Colonic mucosa (tissue), 4 donors: Measurements from ENCODE around the gene CHPF. TPM values are rescaled to one million over a fixed set of nuclear protein-coding genes. Genes with fewer than 3 reads are reported as not detected.

Source experiments
- DNase-seq: peaks from one replicate; pipeline ENCODE4 v3.0.0-alpha.2; 2020
- H3K27ac ChIP-seq: fragments of 200-600 bp; one replicate; pipeline ENCODE4 v1.8.0; 2021
- H3K27me3 ChIP-seq: fragments of 200-600 bp; one replicate; pipeline ENCODE4 v1.8.0; 2021
- H3K36me3 ChIP-seq: fragments of 200-600 bp; one replicate; pipeline ENCODE4 v1.8.0; 2021
- H3K4me1 ChIP-seq: fragments of 200-600 bp; one replicate; pipeline ENCODE4 v1.8.0; 2021; ENCODE audit warnings: mild to moderate bottlenecking
- H3K4me3 ChIP-seq: fragments of 200-600 bp; one replicate; pipeline ENCODE4 v1.8.0; 2021
- H3K9ac ChIP-seq, 2 donors: one replicate each; pipeline ENCODE4 v1.7.0; 2013; ENCODE audit warnings: control low read depth in 2 of 2, low read depth in 2 of 2, low read length in 2 of 2
- H3K9me3 ChIP-seq: fragments of 200-600 bp; one replicate; pipeline ENCODE4 v1.8.0; 2021
- CTCF ChIP-seq: fragments of 200-600 bp; IDR thresholded peaks from one replicate; pipeline ENCODE4 v1.8.0; 2022; ENCODE audit warnings: antibody characterized with exemption, mild to moderate bottlenecking
- intact Hi-C: fragments of 100-400 bp; cut with DNase I; formaldehyde crosslinking; loops from one replicate; pipeline ENCODE4 v1.14.1; 2022
- total RNA-seq, 2 donors: library from RNA; stranded (reverse); fragmentation: NEBNext Ultra II Directional in 1 of 2; extraction: Animal tissue kit (Norgen Biotek cat#: 25700) in 1 of 2; gene quantifications; one replicate each; pipeline ENCODE4 v1.2.1, GENCODE V29; 2021
- donor health status: healthy.
- donor health status: DM: no; HTN: no; CAD: no.
- donor health status: DM: no; HTN: no; CAD: no.

CHPF gene
- total RNA-seq, 2 donors from 2014 or later, result 43.1 to 43.5 TPM

GRCh38 chr2:219527076-219527394 is 16.6 kb downstream of the CHPF start:
- Histone ChIP-seq H3K27ac (no peak overlapping the region), H3K4me1 (no peaks in the 10 kb centered on the region), H3K27me3 (peaks cover 37% of the 10 kb centered on the region), H3K4me3 (no peak overlapping the region), H3K9me3 (no peaks in the 10 kb centered on the region), H3K9ac (no peak overlapping the region), H3K36me3 (no peaks in the 10 kb centered on the region)
- intact Hi-C loops, result no loop called here
- no peak for DNase-seq
- no peak for TF ChIP-seq CTCF

- peaks cover 38% of the 10 kb centered on the region for H3K27me3 ChIP-seq
- TF ChIP-seq CTCF, result no peak
- H3K9ac ChIP-seq, result no peak overlapping the region
- DNase-seq, result no peak
- no peak overlapping the region for H3K27ac ChIP-seq
- no peaks in the 10 kb centered on the region for H3K36me3 ChIP-seq
- intact Hi-C loops, result no loop called here
- no peaks in the 10 kb centered on the region for H3K4me1 ChIP-seq
- no peaks in the 10 kb centered on the region for H3K9me3 ChIP-seq
- no peak overlapping the region for H3K4me3 ChIP-seq
Measured at GRCh38 chr2:219526320-219527075, 17.1 kb downstream of the CHPF start.

GRCh38 chr2:219525533-219526232 is 17.9 kb downstream of the CHPF start:
- intact Hi-C loops, result no loop called here
- Histone ChIP-seq H3K27me3 (peaks cover 46% of the 10 kb centered on the region), H3K9me3 (no peaks in the 10 kb centered on the region), H3K9ac (no peak overlapping the region), H3K27ac (no peak overlapping the region), H3K4me1 (no peaks in the 10 kb centered on the region), H3K4me3 (no peak overlapping the region), H3K36me3 (no peaks in the 10 kb centered on the region)
- no peak for DNase-seq
- no peak for TF ChIP-seq CTCF

- H3K36me3 ChIP-seq, result no peaks in the 10 kb centered on the region
- intact Hi-C loops, result no loop called here
- H3K9me3 ChIP-seq, result no peaks in the 10 kb centered on the region
- no peak overlapping the region for H3K4me3 ChIP-seq
- TF ChIP-seq CTCF, result no peak
- peaks cover 45% of the 10 kb centered on the region for H3K27me3 ChIP-seq
- no peak for DNase-seq
- no peak overlapping the region for H3K27ac ChIP-seq
- no peak overlapping the region for H3K9ac ChIP-seq
- no peaks in the 10 kb centered on the region for H3K4me1 ChIP-seq
Measured at GRCh38 chr2:219524817-219525216, 18.8 kb downstream of the CHPF start.

GRCh38 chr2:219523031-219523671 is 20.5 kb downstream of the CHPF start:
- TF ChIP-seq CTCF, result no peak
- intact Hi-C loops, result no loop called here
- no peaks in the 10 kb centered on the region for H3K36me3 ChIP-seq
- H3K4me3 ChIP-seq, result no peak overlapping the region
- no peaks in the 10 kb centered on the region for H3K4me1 ChIP-seq
- no peaks in the 10 kb centered on the region for H3K9me3 ChIP-seq
- no peak overlapping the region for H3K9ac ChIP-seq
- no peak overlapping the region for H3K27ac ChIP-seq
- no peak for DNase-seq
- H3K27me3 ChIP-seq, result peaks cover 35% of the 10 kb centered on the region
